Ovary (tissue), 9 donors: ENCODE measurements around the gene TMEM80. TPM values are rescaled to one million over a fixed set of nuclear protein-coding genes. Genes with fewer than 3 reads are reported as not detected.

Experiments used
- DNase-seq, 5 donors: peaks; one replicate each; pipeline ENCODE4 v3.0.0-alpha.2; 2019 to 2020
- H3K27ac ChIP-seq, 2 donors: fragments of 200-600 bp; one replicate each; pipeline versions ENCODE4 v1.5.1 to v1.8.0; 2019 to 2022
- H3K27me3 ChIP-seq: fragments of 200-600 bp; one replicate; pipeline ENCODE4 v1.8.0; 2022
- H3K36me3 ChIP-seq: fragments of 200-600 bp; sonication (generic); one replicate; pipeline ENCODE4 v1.5.1; 2019
- H3K4me1 ChIP-seq: one replicate; pipeline ENCODE4 v1.8.1; 2013; ENCODE audit warnings: mild to moderate bottlenecking, moderate library complexity; ENCODE audit not compliant: insufficient read depth
- H3K4me3 ChIP-seq: fragments of 200-600 bp; sonication (generic); one replicate; pipeline ENCODE4 v1.5.1; 2017
- H3K9me3 ChIP-seq, 2 donors: fragments of 200-600 bp in 1 of 2; sonication (generic) in 1 of 2; one replicate each; pipeline versions ENCODE4 v1.5.1 to v1.8.1; 2013 to 2019; ENCODE audit warnings: mild to moderate bottlenecking in 1 of 2, moderate library complexity in 1 of 2
- EP300 ChIP-seq: sonication (generic); formaldehyde crosslinking; IDR thresholded peaks from one replicate; pipeline ENCODE4 v1.6.1; 2017; ENCODE audit warnings: antibody characterized with exemption
- POLR2A ChIP-seq: fragments of 450-650 bp; IDR thresholded peaks from one replicate; pipeline ENCODE4 v1.6.1; 2017; ENCODE audit warnings: antibody characterized with exemption, mild to moderate bottlenecking, moderate library complexity
- WGBS, 3 donors: extraction: QIAGEN DNeasy Blood & Tissue Kit in 1 of 3; methylation state at CpG; one replicate each; pipeline versions ENCODE4 v1.1.5 to v1.1.7; 2013 to 2017; 5-methylcytosine and 5-hydroxymethylcytosine counted together
- intact Hi-C, 4 donors: fragments of 100-400 bp; cut with DNase I; formaldehyde crosslinking; loops; one replicate each; pipeline versions ENCODE4 v1.11.0 to v1.15.1; 2022 to 2023
- polyA plus RNA-seq, 2 donors: library from polyadenylated mRNA; stranded (reverse); fragments of 200-250 nt in 1 of 2; fragments of 350-450 nt in 1 of 2; fragmentation: Illumina TruSeq in 1 of 2; extraction: RNeasy Lipid Tissue Mini Kit (QIAGEN cat#74804) in 1 of 2; gene quantifications; one replicate each; pipeline ENCODE4 v1.2.3, GENCODE V29; 2013 to 2014
- total RNA-seq, 7 donors: library from RNA; depleted of rRNA in 2 of 7; stranded (reverse); fragments of >200 nt in 2 of 7; fragmentation: NEBNext Ultra II Directional in 3 of 7; extraction: Animal tissue kit (Norgen Biotek cat#: 25700) in 3 of 7; gene quantifications; one replicate each; pipeline versions ENCODE4 v1.1.0 to v1.2.4, GENCODE V29; 2016 to 2023
- TF ChIP-seq, protein P1 (sequence below), 3 donors: fragments of 450-650 bp in 2 of 3; fragments of 200-600 bp in 1 of 3; IDR thresholded peaks; one replicate each; pipeline versions ENCODE4 v1.5.1 to v1.8.0; 2016 to 2022; ENCODE audit warnings: antibody characterized with exemption in 3 of 3, mild to moderate bottlenecking in 1 of 3
- donor health status: DM: no; HTN: no; CAD: no; lungs with moderate emphysema.
- donor health status: DM: no; HTN: no; CAD: no.
- donor health status: Bipolar disorder and iron deficiency.
- donor health status: DM: yes; HTN: yes; CAD: no.
- donor health status: DM: no; HTN: no; CAD: no.
- donor health status: DM: yes; HTN: yes; CAD: no.

TMEM80 gene
- total and polyA plus RNA-seq, 9 donors = 15.4 to 38.0 (median 30.5) TPM

DNA sequence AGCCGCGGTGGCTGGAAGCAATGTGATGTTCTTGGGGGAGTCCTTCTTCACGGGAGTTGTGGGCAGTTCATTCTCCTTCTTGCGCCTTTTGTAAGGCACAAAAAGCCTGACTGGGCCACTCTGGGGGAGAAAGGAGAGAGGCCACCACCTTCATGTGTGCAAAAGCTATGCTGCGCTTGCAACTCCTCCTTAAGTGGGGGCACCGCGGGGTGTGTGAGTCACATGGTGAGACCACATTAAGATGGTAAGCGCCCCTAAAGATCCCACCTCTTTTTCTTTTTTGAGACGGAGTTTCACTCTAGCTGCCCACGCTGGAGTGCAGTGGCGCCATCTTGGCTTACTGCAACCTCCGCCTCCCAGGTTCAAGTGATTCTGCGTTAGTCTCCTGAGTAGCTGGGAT lies 14.6 kb upstream of the TMEM80 start:
- intact Hi-C loops = no loop called here
- Histone ChIP-seq H3K9me3 (no peaks in the 10 kb centered on the region), H3K4me1 (no peaks in the 10 kb centered on the region), H3K27ac (no peak overlapping the region), H3K36me3 (no peaks in the 10 kb centered on the region), H3K27me3 (no peaks in the 10 kb centered on the region), H3K4me3 (no peak overlapping the region)
- TF ChIP-seq, protein P1, sequence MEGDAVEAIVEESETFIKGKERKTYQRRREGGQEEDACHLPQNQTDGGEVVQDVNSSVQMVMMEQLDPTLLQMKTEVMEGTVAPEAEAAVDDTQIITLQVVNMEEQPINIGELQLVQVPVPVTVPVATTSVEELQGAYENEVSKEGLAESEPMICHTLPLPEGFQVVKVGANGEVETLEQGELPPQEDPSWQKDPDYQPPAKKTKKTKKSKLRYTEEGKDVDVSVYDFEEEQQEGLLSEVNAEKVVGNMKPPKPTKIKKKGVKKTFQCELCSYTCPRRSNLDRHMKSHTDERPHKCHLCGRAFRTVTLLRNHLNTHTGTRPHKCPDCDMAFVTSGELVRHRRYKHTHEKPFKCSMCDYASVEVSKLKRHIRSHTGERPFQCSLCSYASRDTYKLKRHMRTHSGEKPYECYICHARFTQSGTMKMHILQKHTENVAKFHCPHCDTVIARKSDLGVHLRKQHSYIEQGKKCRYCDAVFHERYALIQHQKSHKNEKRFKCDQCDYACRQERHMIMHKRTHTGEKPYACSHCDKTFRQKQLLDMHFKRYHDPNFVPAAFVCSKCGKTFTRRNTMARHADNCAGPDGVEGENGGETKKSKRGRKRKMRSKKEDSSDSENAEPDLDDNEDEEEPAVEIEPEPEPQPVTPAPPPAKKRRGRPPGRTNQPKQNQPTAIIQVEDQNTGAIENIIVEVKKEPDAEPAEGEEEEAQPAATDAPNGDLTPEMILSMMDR (IDR thresholded peaks at IDR 0.05) = no peak
- TF ChIP-seq EP300 = no peak
- no peak for TF ChIP-seq POLR2A
- DNase-seq = no peak
- 86 to 92% (median 88%) methylated on average over 13 of the region's 13 CpGs for WGBS, 3 donors

DNA sequence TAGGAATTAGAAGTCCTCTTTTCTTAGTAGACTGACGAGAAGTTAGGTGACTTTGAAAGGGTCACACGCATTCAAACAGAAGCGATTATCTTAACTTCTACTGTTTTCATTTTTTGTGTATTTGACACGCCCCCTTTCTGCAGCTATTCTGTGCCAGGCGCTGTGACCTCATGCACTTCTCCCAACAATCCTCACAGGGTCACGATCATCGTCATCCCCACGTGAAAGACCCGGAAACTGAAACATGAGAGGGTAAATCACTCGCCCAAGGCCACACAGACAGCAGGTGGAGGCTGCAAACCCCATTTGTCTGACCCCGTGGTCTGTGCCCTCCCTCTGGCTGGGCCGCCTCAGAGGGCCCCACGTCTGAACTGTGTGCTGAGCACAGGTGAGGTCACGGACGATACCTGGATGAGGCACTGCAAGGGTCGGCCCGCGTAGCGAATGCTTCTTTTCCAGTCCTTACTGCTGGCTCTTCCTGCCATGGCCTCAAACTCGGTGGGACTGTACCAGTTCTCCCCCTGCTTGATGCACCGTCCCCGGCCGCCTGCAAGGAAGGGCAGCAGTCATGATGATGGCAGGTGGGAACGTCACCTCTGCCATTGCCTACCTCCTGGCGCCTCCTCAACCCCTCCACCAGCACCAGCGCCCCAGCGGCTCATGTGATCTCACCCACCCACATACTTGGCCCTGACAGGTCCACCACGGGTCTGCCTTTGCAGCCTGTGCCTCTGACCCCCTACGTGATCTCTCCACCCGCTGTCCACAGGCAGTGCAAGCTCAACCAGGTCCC lies 9.0 kb upstream of the TMEM80 start:
- TF ChIP-seq, protein P1 (IDR thresholded peaks at IDR 0.05) = no peak
- TF ChIP-seq EP300 = no peak
- TF ChIP-seq POLR2A = no peak
- H3K9me3 ChIP-seq = no peaks in the 10 kb centered on the region
- no peak overlapping the region for H3K4me3 ChIP-seq
- DNase-seq = no peak
- intact Hi-C loops = no loop called here
- no peaks in the 10 kb centered on the region for H3K4me1 ChIP-seq
- 78 to 84% (median 78%) methylated on average over 30 of the region's 30 CpGs for WGBS, 3 donors
- H3K36me3 ChIP-seq = no peaks in the 10 kb centered on the region
- H3K27me3 ChIP-seq = no peaks in the 10 kb centered on the region
- no peak overlapping the region for H3K27ac ChIP-seq

DNA sequence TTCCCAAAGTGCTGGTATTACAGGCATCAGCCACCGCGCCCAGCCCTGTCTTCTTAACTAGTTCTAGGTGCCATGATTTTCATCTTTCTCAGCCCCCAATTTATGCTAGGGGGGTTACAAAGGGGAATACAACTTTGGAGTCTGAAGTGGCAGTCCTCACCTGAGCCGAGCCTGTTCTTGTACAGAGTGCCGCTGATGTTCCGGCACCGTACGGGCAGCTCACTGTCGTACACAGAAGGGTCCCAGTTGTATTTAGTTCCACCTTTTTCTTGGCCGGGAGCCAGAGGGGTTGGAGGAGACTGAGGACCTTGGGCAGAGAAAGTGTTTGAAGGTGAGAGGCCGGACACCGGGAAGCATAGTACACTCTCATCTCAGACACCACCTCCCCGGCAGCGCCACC lies 7.9 kb upstream of the TMEM80 start:
- Histone ChIP-seq H3K36me3 (no peaks in the 10 kb centered on the region), H3K9me3 (no peaks in the 10 kb centered on the region), H3K27ac (no peak overlapping the region), H3K27me3 (no peaks in the 10 kb centered on the region), H3K4me3 (no peak overlapping the region), H3K4me1 (peaks cover under 1% of the 10 kb centered on the region)
- 84 to 93% (median 87%) methylated on average over 13 of the region's 13 CpGs for WGBS, 3 donors
- DNase-seq = no peak
- intact Hi-C loops = no loop called here
- TF ChIP-seq POLR2A (no peak), EP300 (no peak)
- TF ChIP-seq, protein P1 (IDR thresholded peaks at IDR 0.05) = no peak

DNA sequence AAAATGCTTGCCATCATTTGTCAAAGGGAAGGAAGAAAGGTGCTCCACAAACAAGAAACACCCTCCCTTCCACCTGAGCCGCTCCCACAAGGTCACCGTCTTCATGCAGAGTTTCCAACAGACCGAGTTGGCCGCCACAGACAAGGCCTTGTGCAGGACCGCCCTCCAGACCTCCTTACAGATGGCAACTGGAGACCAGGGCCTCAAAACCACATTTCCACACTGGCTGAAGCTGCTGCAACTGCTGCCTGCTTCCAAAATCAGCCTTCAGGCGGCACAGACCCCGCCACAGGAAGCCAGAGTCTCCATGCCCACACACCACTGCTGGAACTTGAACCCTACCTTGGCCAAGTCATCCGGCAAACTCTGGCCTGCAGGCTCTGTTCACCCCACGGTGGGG lies 6.9 kb upstream of the TMEM80 start:
- peaks cover 3% of the 10 kb centered on the region for H3K4me1 ChIP-seq
- no peak for TF ChIP-seq EP300
- no peak for TF ChIP-seq POLR2A
- TF ChIP-seq, protein P1 (IDR thresholded peaks at IDR 0.05) = no peak
- H3K36me3 ChIP-seq = no peaks in the 10 kb centered on the region
- intact Hi-C loops = no loop called here
- no peaks in the 10 kb centered on the region for H3K9me3 ChIP-seq
- H3K4me3 ChIP-seq = no peak overlapping the region
- no peaks in the 10 kb centered on the region for H3K27me3 ChIP-seq
- no peak overlapping the region for H3K27ac ChIP-seq
- no peak for DNase-seq
- 88 to 90% (median 90%) methylated on average over 9 of the region's 9 CpGs for WGBS, 3 donors
